Heart right ventricle (tissue), 16 donors: ENCODE results near the gene HOXC11. TPM values are rescaled to one million over a fixed set of nuclear protein-coding genes. Genes with fewer than 3 reads are reported as not detected.

ENCODE experiments used
- ATAC-seq, 8 donors: fragments of 200-7000 bp; cut with Tn5 transposase; one replicate each; pipeline ENCODE4 v1.9.1; 2020; ENCODE audit warnings: mild to moderate bottlenecking in 8 of 8, moderate library complexity in 8 of 8, moderate number of reproducible peaks in 1 of 8
- DNase-seq, 2 donors: peaks; one replicate each; pipeline ENCODE4 v3.0.0-alpha.2; 2020
- H3K27ac ChIP-seq, 10 donors: fragments of 200-600 bp; sonication (generic) in 2 of 10; one replicate each; pipeline versions ENCODE4 v1.5.0 to v1.8.0; 2020 to 2022; ENCODE audit warnings: mild to moderate bottlenecking in 3 of 10
- H3K27me3 ChIP-seq, 7 donors: fragments of 200-600 bp; one replicate each; pipeline ENCODE4 v1.8.0; 2021 to 2022; ENCODE audit warnings: mild to moderate bottlenecking in 2 of 7
- H3K36me3 ChIP-seq, 9 donors: fragments of 200-600 bp; sonication (generic) in 1 of 9; one replicate each; pipeline versions ENCODE4 v1.5.0 to v1.8.0; 2020 to 2022; ENCODE audit warnings: mild to moderate bottlenecking in 2 of 9
- H3K4me1 ChIP-seq, 9 donors: fragments of 200-600 bp; sonication (generic) in 1 of 9; one replicate each; pipeline versions ENCODE4 v1.5.0 to v1.8.0; 2020 to 2022; ENCODE audit warnings: mild to moderate bottlenecking in 4 of 9
- H3K4me3 ChIP-seq, 10 donors: fragments of 200-600 bp; sonication (generic) in 2 of 10; one replicate each; pipeline versions ENCODE4 v1.5.0 to v1.8.0; 2020 to 2022; ENCODE audit warnings: mild to moderate bottlenecking in 7 of 10, moderate library complexity in 2 of 10
- H3K9me3 ChIP-seq, 11 donors: fragments of 200-600 bp in 10 of 11; sonication (generic) in 2 of 11; one replicate each; pipeline versions ENCODE4 v1.5.0 to v1.8.0; 2013 to 2022; ENCODE audit warnings: mild to moderate bottlenecking in 2 of 11, control low read depth in 1 of 11, moderate library complexity in 1 of 11
- CTCF ChIP-seq, 9 donors: fragments of 200-600 bp; sonication (generic) in 2 of 9; IDR thresholded peaks; one replicate each; pipeline versions ENCODE4 v1.5.0 to v1.8.0; 2021 to 2022; ENCODE audit warnings: antibody characterized with exemption in 9 of 9, mild to moderate bottlenecking in 5 of 9, moderate library complexity in 1 of 9
- WGBS, 2 donors: extraction: QIAGEN DNeasy Blood & Tissue Kit; methylation state at CpG; one replicate each; pipeline ENCODE4 v1.1.7; 2013; ENCODE audit warnings: inconsistent platforms in 1 of 2; 5-methylcytosine and 5-hydroxymethylcytosine counted together
- intact Hi-C, 10 donors: fragments of 100-400 bp; cut with DNase I; formaldehyde crosslinking; loops; one replicate each; pipeline versions ENCODE4 v1.11.1 to v1.14.2; 2022
- polyA plus RNA-seq, 2 donors: library from polyadenylated mRNA; stranded (reverse); fragments of 200-250 nt; gene quantifications; one replicate each; pipeline ENCODE4 v1.2.3, GENCODE V29; 2013
- total RNA-seq, 10 donors: library from RNA; stranded (reverse); fragmentation: NEBNext Ultra II Directional in 3 of 10; extraction: Animal tissue kit (Norgen Biotek cat#: 25700) in 3 of 10; gene quantifications; one replicate each; pipeline versions ENCODE4 v1.2.1 to v1.2.4, GENCODE V29; 2021 to 2023
- donor health status: Arrhythmogenic right ventricular cardiomyopathy.
- donor health status: ischemic (EF 13 %, LVEDD 7.1; RV severe dilation, severe dysfunction).
- donor health status: healthy with polysubstance abuse.
- donor health status: DM: no; HTN: yes; CAD: no.
- donor health status: DM: no; HTN: no; CAD: no.
- donor health status: ischemic (EF 25% LVEDD 6.9; RV normal size, moderate dysfunction).
- donor health status: ischemic (EF 25% LVEDD 5.7; RV mildly dilated, moderate dysfunction).
- donor health status: healthy.
- donor health status: DM: yes; HTN: yes; CAD: no.
- donor health status: Ischemic cardiomyopathy.
- donor health status: ischemic (EF 35%, LVEDD 5.7; RV mildly dilated, moderate dysfunction).
- donor health status: nonischemic (EF 11% LVEDD 7.7; RV severe dilation, severe dysfunction).
- donor health status: DM: yes; HTN: yes; CAD: no.
- donor health status: PGD.
- donor health status: ischemic (EF 29% LVEDD 5.4; RV normal size, mild dysfunction).
- donor health status: nonischemic (EF 23%, LVEDD 6.1; RV moderate dilation, normal function).

HOXC11 gene
- total and polyA plus RNA-seq, 12 donors: not detected

GRCh38 chr12:53980104-53980801 is 7.3 kb downstream of the HOXC11 start:
- no peak for DNase-seq
- no peaks in the 10 kb centered on the region for H3K36me3 ChIP-seq
- no peaks in the 10 kb centered on the region for H3K9me3 ChIP-seq
- no peak overlapping the region for H3K4me3 ChIP-seq
- peaks cover 2 to 17% (median 7%) of the 10 kb centered on the region in 9 donors for H3K4me1 ChIP-seq
- TF ChIP-seq CTCF (IDR thresholded peaks at IDR 0.05): no peak
- intact Hi-C loops: no loop called here
- H3K27ac ChIP-seq: no peak overlapping the region
- no peak for ATAC-seq
- peaks cover 53 to 100% (median 98%) of the 10 kb centered on the region in 7 donors for H3K27me3 ChIP-seq
- 13 to 15% methylated on average over 7 of the region's 7 CpGs for WGBS, 2 donors

GRCh38 chr12:53980802-53981496 is 8.0 kb downstream of the HOXC11 start:
- no peak overlapping the region for H3K4me3 ChIP-seq
- peaks cover 53 to 100% (median 98%) of the 10 kb centered on the region in 7 donors for H3K27me3 ChIP-seq

GRCh38 chr12:53981634-53982565 is 9.0 kb downstream of the HOXC11 start:
- 6 to 10% methylated on average over 30 of the region's 30 CpGs for WGBS, 2 donors

More at GRCh38 chr12:53980802-53981496, 8.0 kb downstream of the HOXC11 start:
- WGBS, 2 donors: 22 to 25% methylated on average over 15 of the region's 15 CpGs
- Histone ChIP-seq H3K4me1 (peaks cover 2 to 20% (median 11%) of the 10 kb centered on the region in 9 donors), H3K9me3 (no peaks in the 10 kb centered on the region), H3K27ac (no peak overlapping the region), H3K36me3 (no peaks in the 10 kb centered on the region)
- ATAC-seq: no peak
- intact Hi-C loops: no loop called here
- no peak for TF ChIP-seq CTCF (IDR thresholded peaks at IDR 0.05)
- no peak for DNase-seq

More at GRCh38 chr12:53981634-53982565, 9.0 kb downstream of the HOXC11 start:
- DNase-seq (no peak), ATAC-seq (no peak)
- no peaks in the 10 kb centered on the region for H3K9me3 ChIP-seq
- TF ChIP-seq CTCF (IDR thresholded peaks at IDR 0.05): no peak
- H3K4me1 ChIP-seq: peaks cover 4 to 26% (median 15%) of the 10 kb centered on the region in 9 donors
- H3K4me3 ChIP-seq: no peak overlapping the region
- no peak overlapping the region for H3K27ac ChIP-seq
- H3K36me3 ChIP-seq: no peaks in the 10 kb centered on the region
- H3K27me3 ChIP-seq: peaks cover 54 to 100% (median 98%) of the 10 kb centered on the region in 7 donors
- intact Hi-C loops: no loop called here
